Kidney (tissue), 14 donors: ENCODE results near the gene KHDC4. TPM values are rescaled to one million over a fixed set of nuclear protein-coding genes. Genes with fewer than 3 reads are reported as not detected.

Source experiments
- DNase-seq, 5 donors: peaks; one replicate each; pipeline ENCODE4 v3.0.0-alpha.2; 2013 to 2020
- FAIRE-seq: peaks from 2 replicates; lab custom pipeline; 2012; peaks lifted over from hg19 to GRCh38; lab: Jason Lieb, UNC
- H3K27ac ChIP-seq, 2 donors: one replicate each; pipeline ENCODE4 v1.7.0; 2013; ENCODE audit warnings: low read depth in 2 of 2, low read length in 2 of 2, inconsistent platforms in 1 of 2
- H3K27me3 ChIP-seq: one replicate; pipeline ENCODE4 v1.7.1; 2013; ENCODE audit warnings: low read length, inconsistent platforms; ENCODE audit not compliant: control insufficient read depth, insufficient read depth
- H3K36me3 ChIP-seq, 3 donors: one replicate each; pipeline versions ENCODE4 v1.7.0 to v1.7.1; 2013; ENCODE audit warnings: low read length in 3 of 3, control low read depth in 1 of 3, inconsistent platforms in 1 of 3; ENCODE audit not compliant: insufficient read depth in 3 of 3, control insufficient read depth in 2 of 3
- H3K4me1 ChIP-seq, 3 donors: one replicate each; pipeline versions ENCODE4 v1.7.0 to v1.7.1; 2013; ENCODE audit warnings: low read length in 3 of 3, inconsistent platforms in 1 of 3, low read depth in 1 of 3; ENCODE audit not compliant: control insufficient read depth in 2 of 3, insufficient read depth in 2 of 3
- H3K4me3 ChIP-seq, 3 donors: one replicate each; pipeline versions ENCODE4 v1.7.0 to v1.8.1; 2013; ENCODE audit warnings: low read length in 3 of 3, control low read depth in 1 of 3, inconsistent platforms in 1 of 3
- H3K9ac ChIP-seq, 3 donors: one replicate each; pipeline versions ENCODE4 v1.7.0 to v1.7.1; 2013; ENCODE audit warnings: low read length in 3 of 3, control low read depth in 1 of 3, inconsistent platforms in 1 of 3
- H3K9me3 ChIP-seq, 3 donors: one replicate each; pipeline versions ENCODE4 v1.7.0 to v1.7.1; 2013; ENCODE audit warnings: low read length in 3 of 3, control low read depth in 1 of 3, inconsistent platforms in 1 of 3; ENCODE audit not compliant: control insufficient read depth in 2 of 3, insufficient read depth in 1 of 3
- intact Hi-C: fragments of 100-400 bp; cut with DNase I; formaldehyde crosslinking; loops from one replicate; pipeline ENCODE4 v1.11.1; 2022
- polyA plus RNA-seq: library from polyadenylated mRNA; stranded (reverse); fragments of 350-450 nt; fragmentation: Illumina TruSeq; extraction: RNeasy Lipid Tissue Mini Kit (QIAGEN cat#74804); gene quantifications from one replicate; pipeline ENCODE4 v1.2.3, GENCODE V29; 2014; ENCODE audit warnings: low read depth, low replicate concordance; ENCODE audit not compliant: insufficient read depth
- total RNA-seq: library from RNA; stranded (reverse); fragmentation: NEBNext Ultra II Directional; extraction: Animal tissue kit (Norgen Biotek cat#: 25700); gene quantifications from one replicate; pipeline ENCODE4 v1.2.1, GENCODE V29; 2021
- TF ChIP-seq, protein P1 (sequence below): IDR thresholded peaks from 3 replicates; pipeline ENCODE4 v1.5.1; 2012; ENCODE audit warnings: mild to moderate bottlenecking, moderate library complexity, borderline replicate concordance; ENCODE audit not compliant: insufficient read depth; ENCODE audit errors: extremely low read depth
- donor health status: control.
- donor health status: control.
- donor health status: control.
- donor health status: control.
- donor health status: control.
- donor health status: DM: yes; HTN: yes; CAD: no.
- donor health status: Normal renal cell carcinoma (clear cell type).

The KHDC4 gene
- total and polyA plus RNA-seq, 2 donors from 2014 or later = 19.8 to 57.4 TPM

DNA sequence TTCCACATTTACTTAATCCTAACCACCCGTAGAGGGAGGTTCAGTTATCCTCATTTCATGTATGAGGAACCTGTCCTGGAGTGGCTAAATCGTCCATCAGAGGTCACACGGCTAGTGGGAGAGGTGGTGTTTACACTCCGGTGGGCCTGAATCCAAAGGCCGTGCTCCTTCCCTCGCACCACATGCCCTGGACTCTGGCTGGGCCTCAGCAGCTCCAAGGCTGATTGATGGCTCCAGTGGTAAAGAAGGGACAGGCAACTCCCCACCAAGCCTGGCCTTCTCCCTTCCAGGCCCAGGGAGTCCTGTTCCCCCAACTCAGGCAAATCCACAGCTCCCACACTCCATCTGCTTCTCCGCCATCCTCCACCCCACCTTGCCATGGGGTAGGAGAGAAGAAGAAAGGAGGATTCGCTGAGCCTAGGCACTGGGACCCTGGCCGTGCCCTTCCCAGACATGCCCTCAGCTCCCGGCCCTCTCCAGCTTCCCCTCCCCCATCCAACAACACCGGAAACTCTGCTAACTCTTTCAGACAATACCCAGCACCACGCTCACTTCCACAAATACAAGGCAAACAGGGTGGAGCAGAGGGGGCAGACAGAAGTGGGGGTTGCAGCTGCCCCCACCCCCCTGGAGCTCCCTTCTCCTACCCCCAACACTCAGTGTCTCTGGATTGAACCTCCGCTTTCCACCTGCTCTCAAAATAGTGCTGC lies 33.3 kb upstream of the KHDC4 start:
- Histone ChIP-seq H3K4me1 (peaks cover 8 to 47% (median 19%) of the 10 kb centered on the region in 3 donors), H3K4me3 (no peak overlapping the region), H3K27me3 (no peaks in the 10 kb centered on the region), H3K27ac (peak overlapping the region; percentile 82 to 86), H3K36me3 (peaks cover 3 to 9% (median 6%) of the 10 kb centered on the region in 3 donors), H3K9ac (peak overlapping the region in 1 of 3 donors; percentile 67), H3K9me3 (no peaks in the 10 kb centered on the region)
- intact Hi-C loops = no loop called here
- TF ChIP-seq, protein P1, sequence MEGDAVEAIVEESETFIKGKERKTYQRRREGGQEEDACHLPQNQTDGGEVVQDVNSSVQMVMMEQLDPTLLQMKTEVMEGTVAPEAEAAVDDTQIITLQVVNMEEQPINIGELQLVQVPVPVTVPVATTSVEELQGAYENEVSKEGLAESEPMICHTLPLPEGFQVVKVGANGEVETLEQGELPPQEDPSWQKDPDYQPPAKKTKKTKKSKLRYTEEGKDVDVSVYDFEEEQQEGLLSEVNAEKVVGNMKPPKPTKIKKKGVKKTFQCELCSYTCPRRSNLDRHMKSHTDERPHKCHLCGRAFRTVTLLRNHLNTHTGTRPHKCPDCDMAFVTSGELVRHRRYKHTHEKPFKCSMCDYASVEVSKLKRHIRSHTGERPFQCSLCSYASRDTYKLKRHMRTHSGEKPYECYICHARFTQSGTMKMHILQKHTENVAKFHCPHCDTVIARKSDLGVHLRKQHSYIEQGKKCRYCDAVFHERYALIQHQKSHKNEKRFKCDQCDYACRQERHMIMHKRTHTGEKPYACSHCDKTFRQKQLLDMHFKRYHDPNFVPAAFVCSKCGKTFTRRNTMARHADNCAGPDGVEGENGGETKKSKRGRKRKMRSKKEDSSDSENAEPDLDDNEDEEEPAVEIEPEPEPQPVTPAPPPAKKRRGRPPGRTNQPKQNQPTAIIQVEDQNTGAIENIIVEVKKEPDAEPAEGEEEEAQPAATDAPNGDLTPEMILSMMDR = no peak
- FAIRE-seq (no peak), DNase-seq (peak in 4 of 5 donors; percentile 41 to 79 (median 65))

DNA sequence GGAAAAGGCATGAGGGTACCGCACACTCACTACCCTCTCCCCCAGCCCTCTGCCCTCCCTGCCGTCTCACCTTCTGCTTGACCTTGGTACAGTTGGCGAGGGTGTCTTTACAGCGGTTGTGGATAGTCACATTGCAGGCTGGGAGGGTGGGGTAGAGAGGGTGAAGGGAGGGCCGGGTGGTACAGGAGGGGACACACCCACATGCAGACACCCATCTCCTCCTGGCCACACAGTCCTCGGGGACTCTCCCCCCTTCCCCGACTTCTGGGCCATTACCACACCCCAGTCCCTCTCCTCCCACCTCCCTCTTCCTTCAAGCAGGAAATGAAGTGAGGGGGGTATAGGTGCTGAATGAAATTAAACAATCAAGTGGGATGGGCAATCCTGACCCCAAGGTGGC lies 32.5 kb upstream of the KHDC4 start:
- H3K36me3 ChIP-seq = peaks cover 3 to 12% (median 9%) of the 10 kb centered on the region in 3 donors
- FAIRE-seq = no peak
- DNase-seq = no peak

DNA sequence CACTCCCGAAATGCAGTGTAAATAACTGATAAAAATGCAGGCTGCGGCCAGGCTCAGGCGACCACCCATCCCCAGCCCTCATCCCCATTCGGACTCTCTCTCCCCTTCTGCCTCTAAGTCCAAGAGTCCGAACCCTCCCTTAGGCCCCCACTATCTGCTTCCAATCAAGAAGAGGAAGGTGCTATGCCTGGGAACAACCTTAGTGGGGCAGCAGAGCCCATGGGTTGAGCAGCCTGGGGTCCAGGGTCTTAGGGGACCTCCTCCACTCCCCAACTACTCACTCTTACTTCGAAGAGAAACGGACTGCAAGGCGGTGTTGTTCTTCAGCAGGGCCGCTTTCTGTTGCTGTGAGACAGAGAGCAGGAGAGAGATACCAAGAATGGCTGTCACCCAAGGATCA lies 31.9 kb upstream of the KHDC4 start:
- H3K27ac ChIP-seq = no peak overlapping the region
- no peaks in the 10 kb centered on the region for H3K9me3 ChIP-seq
- no peaks in the 10 kb centered on the region for H3K27me3 ChIP-seq
- H3K9ac ChIP-seq = no peak overlapping the region
- FAIRE-seq (no peak), DNase-seq (no peak)
- TF ChIP-seq, protein P1 = no peak
- H3K4me3 ChIP-seq = no peak overlapping the region
- H3K4me1 ChIP-seq = peaks cover 8 to 43% (median 17%) of the 10 kb centered on the region in 3 donors
- intact Hi-C loops = no loop called here
- H3K36me3 ChIP-seq = peaks cover 3 to 15% (median 9%) of the 10 kb centered on the region in 3 donors

More for the DNA sequence above, 32.5 kb upstream of the KHDC4 start:
- H3K4me3 ChIP-seq = no peak overlapping the region
- peak overlapping the region in 1 of 3 donors; percentile 67 for H3K9ac ChIP-seq
- peaks cover 8 to 43% (median 17%) of the 10 kb centered on the region in 3 donors for H3K4me1 ChIP-seq
- peak overlapping the region; percentile 82 to 86 for H3K27ac ChIP-seq
- no peaks in the 10 kb centered on the region for H3K9me3 ChIP-seq
- no peaks in the 10 kb centered on the region for H3K27me3 ChIP-seq
- TF ChIP-seq, protein P1 = no peak
- intact Hi-C loops = no loop called here
